Mesendoderm (in vitro differentiated cells): ENCODE measurements around the gene RNU6-8. TPM values are rescaled to one million over a fixed set of nuclear protein-coding genes. Genes with fewer than 3 reads are reported as not detected.

Experiments
- DNase-seq: peaks from one replicate; pipeline ENCODE4 v3.0.0; 2013
- H2AK5ac ChIP-seq: 2 replicates; pipeline ENCODE4 v1.6.1; 2013; ENCODE audit warnings: low read length, inconsistent platforms
- H2BK120ac ChIP-seq: 2 replicates; pipeline ENCODE4 v1.6.1; 2013; ENCODE audit warnings: low read depth, mild to moderate bottlenecking, low read length, moderate library complexity, mixed read lengths
- H2BK15ac ChIP-seq: replicated peaks from 2 replicates; pipeline ENCODE4 v1.6.1; 2013; ENCODE audit warnings: low read depth, mild to moderate bottlenecking, moderate library complexity
- H2BK5ac ChIP-seq: 2 replicates; pipeline ENCODE4 v1.6.1; 2013; ENCODE audit warnings: low read length, inconsistent platforms
- H3K18ac ChIP-seq: 2 replicates; pipeline ENCODE4 v1.6.1; 2013; ENCODE audit warnings: mild to moderate bottlenecking, low read length, mixed read lengths
- H3K23ac ChIP-seq: one replicate; pipeline ENCODE4 v1.6.1; 2013; ENCODE audit warnings: low read length
- H3K27ac ChIP-seq: 2 replicates; pipeline ENCODE4 v1.5.1; 2013; ENCODE audit warnings: low read depth, mild to moderate bottlenecking, inconsistent platforms, low read length, moderate library complexity
- H3K27me3 ChIP-seq: 2 replicates; pipeline ENCODE4 v1.6.1; 2013; ENCODE audit warnings: low read length, control low read depth, mild to moderate bottlenecking, inconsistent platforms; ENCODE audit not compliant: insufficient read depth, poor library complexity
- H3K36me3 ChIP-seq: 2 replicates; pipeline ENCODE4 v1.6.1; 2013; ENCODE audit warnings: low read length, inconsistent platforms; ENCODE audit not compliant: control insufficient read depth, insufficient read depth
- H3K4ac ChIP-seq: one replicate; pipeline ENCODE4 v1.6.1; 2013; ENCODE audit warnings: low read depth, mild to moderate bottlenecking, low read length, moderate library complexity
- H3K4me1 ChIP-seq: 2 replicates; pipeline ENCODE4 v1.6.1; 2013; ENCODE audit warnings: low read depth, low read length, inconsistent platforms; ENCODE audit not compliant: control insufficient read depth
- H3K4me2 ChIP-seq: 2 replicates; pipeline ENCODE4 v1.6.1; 2013; ENCODE audit warnings: low read length
- H3K4me3 ChIP-seq: 2 replicates; pipeline ENCODE4 v1.5.1; 2013; ENCODE audit warnings: mild to moderate bottlenecking, low read length
- H3K56ac ChIP-seq: one replicate; pipeline ENCODE4 v1.6.1; 2013; ENCODE audit warnings: low read length
- H3K79me1 ChIP-seq: 2 replicates; pipeline ENCODE4 v1.6.1; 2013; ENCODE audit warnings: low read length, inconsistent platforms
- H3K79me2 ChIP-seq: 2 replicates; pipeline ENCODE4 v1.6.1; 2013; ENCODE audit warnings: mild to moderate bottlenecking, low read length; ENCODE audit not compliant: control insufficient read depth, insufficient read depth
- H3K9ac ChIP-seq: 2 replicates; pipeline ENCODE4 v1.6.1; 2013; ENCODE audit warnings: low read length, inconsistent platforms
- H4K5ac ChIP-seq: one replicate; pipeline ENCODE4 v1.6.1; 2013; ENCODE audit warnings: low read length
- H4K8ac ChIP-seq: one replicate; pipeline ENCODE4 v1.6.1; 2013; ENCODE audit warnings: low read depth, mild to moderate bottlenecking, control low read depth, low read length, moderate library complexity
- WGBS: extraction: QIAGEN DNeasy Blood & Tissue Kit; methylation state at CpG from one replicate; pipeline ENCODE4 v1.1.7; 2013; ENCODE audit warnings: low lambda C conversion rate, missing lambda C conversion rate; ENCODE audit not compliant: insufficient coverage; ENCODE audit errors: extremely low coverage; 5-methylcytosine and 5-hydroxymethylcytosine counted together
- small RNA-seq: library from polyadenylated mRNA; stranded (forward); fragments of <200 nt; extraction: miRNeasy Mini kit (QIAGEN cat#:217004); gene quantifications from one replicate; pipeline ENCODE3, GENCODE V24; 2013; ENCODE audit not compliant: insufficient read depth

The RNU6-8 gene

GRCh38 chr14:32166924-32167323 lies 36.1 kb downstream of the RNU6-8 start:
- no peaks in the 10 kb centered on the region for H3K27me3 ChIP-seq
- H3K9ac ChIP-seq = no peak overlapping the region
- no peak overlapping the region for H3K56ac ChIP-seq
- H2BK15ac ChIP-seq = no peak overlapping the region
- H3K23ac ChIP-seq = no peak overlapping the region
- no peaks in the 10 kb centered on the region for H3K36me3 ChIP-seq
- H2AK5ac ChIP-seq = no peak overlapping the region
- no peak overlapping the region for H3K4ac ChIP-seq
- H2BK120ac ChIP-seq = no peak overlapping the region
- H3K4me3 ChIP-seq = no peak overlapping the region
- no peak overlapping the region for H3K4me2 ChIP-seq
- no peak for DNase-seq
- no peaks in the 10 kb centered on the region for H3K79me1 ChIP-seq
- H2BK5ac ChIP-seq = no peak overlapping the region
- no peak overlapping the region for H4K5ac ChIP-seq
- H3K79me2 ChIP-seq = no peaks in the 10 kb centered on the region
- H3K18ac ChIP-seq = no peak overlapping the region
- no peaks in the 10 kb centered on the region for H3K4me1 ChIP-seq
- H3K27ac ChIP-seq = no peak overlapping the region
- H4K8ac ChIP-seq = no peak overlapping the region
- WGBS = no CpG with 5 or more reads among the region's 1 CpG

- Histone ChIP-seq H2BK5ac (no peak overlapping the region), H2AK5ac (no peak overlapping the region), H3K79me2 (no peaks in the 10 kb centered on the region), H3K27me3 (no peaks in the 10 kb centered on the region), H4K8ac (no peak overlapping the region), H2BK120ac (no peak overlapping the region), H4K5ac (no peak overlapping the region), H3K27ac (no peak overlapping the region), H3K9ac (no peak overlapping the region), H3K4me1 (no peaks in the 10 kb centered on the region), H3K18ac (no peak overlapping the region), H3K56ac (no peak overlapping the region), H3K4me3 (no peak overlapping the region), H3K79me1 (no peaks in the 10 kb centered on the region), H3K4ac (no peak overlapping the region), H2BK15ac (no peak overlapping the region), H3K36me3 (no peaks in the 10 kb centered on the region), H3K4me2 (no peak overlapping the region), H3K23ac (no peak overlapping the region)
- DNase-seq = no peak
- no CpG with 5 or more reads among the region's 2 CpGs for WGBS
These were observed 37.0 kb downstream of the RNU6-8 start for GRCh38 chr14:32166029-32166428.

Small RNA genes lying within 50 kb of the gene (small RNA-seq; reads per million reads assigned to genes)
- gene RNU6-7 = not detected
- not detected for gene RNU6-8
